GM23338 (cell line): ENCODE results near the gene ASXL3. TPM values are rescaled to one million over a fixed set of nuclear protein-coding genes. Genes with fewer than 3 reads are reported as not detected.

Experiments used
- ATAC-seq: fragments of 200-7000 bp; cut with Tn5 transposase; 3 replicates; pipeline ENCODE4 v1.9.1; 2020
- DNase-seq: peaks from one replicate; pipeline ENCODE4 v3.0.0-alpha.2; 2015; ENCODE audit warnings: low spot score
- H2AFZ ChIP-seq: fragments of 200-600 bp; sonication (generic); 2 replicates; pipeline ENCODE4 v1.8.0; 2016; ENCODE audit warnings: antibody characterized with exemption, mild to moderate bottlenecking, moderate library complexity
- H3F3A ChIP-seq: fragments of 200-600 bp; sonication (generic); replicated peaks from 2 replicates; pipeline ENCODE4 v1.8.0; 2017; ENCODE audit warnings: antibody characterized with exemption, mixed run types, low read depth
- H3K27ac ChIP-seq: fragments of 200-600 bp; sonication (generic); 2 replicates; pipeline ENCODE4 v1.6.1; 2016; ENCODE audit warnings: low read depth
- H3K27me3 ChIP-seq: fragments of 200-600 bp; sonication (generic); 2 replicates; pipeline ENCODE4 v1.8.0; 2016; ENCODE audit warnings: mild to moderate bottlenecking, mixed run types, moderate library complexity; ENCODE audit not compliant: insufficient read depth
- H3K36me3 ChIP-seq: fragments of 200-600 bp; sonication (generic); 2 replicates; pipeline ENCODE4 v1.8.0; 2016; ENCODE audit warnings: mild to moderate bottlenecking; ENCODE audit not compliant: insufficient read depth
- H3K4me1 ChIP-seq: fragments of 200-600 bp; sonication (generic); 2 replicates; pipeline ENCODE4 v1.8.0; 2016; ENCODE audit warnings: mild to moderate bottlenecking, moderate library complexity; ENCODE audit not compliant: insufficient read depth
- H3K4me2 ChIP-seq: fragments of 200-600 bp; sonication (generic); 2 replicates; pipeline ENCODE4 v1.7.1; 2017; ENCODE audit warnings: mixed run types
- H3K4me3 ChIP-seq: fragments of 200-600 bp; sonication (generic); 2 replicates; pipeline ENCODE4 v1.6.1; 2016; ENCODE audit warnings: mixed run types
- H3K79me2 ChIP-seq: fragments of 200-600 bp; sonication (generic); replicated peaks from 2 replicates; pipeline ENCODE4 v1.8.0; 2017; ENCODE audit warnings: mild to moderate bottlenecking; ENCODE audit not compliant: insufficient read depth
- H3K9me2 ChIP-seq: fragments of 200-600 bp; sonication (generic); 2 replicates; pipeline ENCODE4 v1.8.0; 2017; ENCODE audit not compliant: insufficient read depth
- H4K20me1 ChIP-seq: fragments of 200-600 bp; sonication (generic); replicated peaks from 2 replicates; pipeline ENCODE4 v1.8.0; 2017; ENCODE audit warnings: mild to moderate bottlenecking; ENCODE audit not compliant: insufficient read depth
- H3K27ac Mint-ChIP-seq: 2 replicates; pipeline ENCODE4 v1.8.0; 2020; ENCODE audit warnings: inconsistent platforms, mild to moderate bottlenecking, moderate library complexity, mixed read lengths
- H3K27me3 Mint-ChIP-seq: 3 replicates; pipeline ENCODE4 v1.8.0; 2022; ENCODE audit warnings: low read depth, mild to moderate bottlenecking, moderate library complexity, mixed read lengths, inconsistent platforms; ENCODE audit not compliant: insufficient read depth, poor library complexity
- H3K36me3 Mint-ChIP-seq: 3 replicates; pipeline ENCODE4 v1.8.0; 2021; ENCODE audit warnings: low read depth, mild to moderate bottlenecking, inconsistent platforms, moderate library complexity, mixed read lengths
- H3K4me1 Mint-ChIP-seq: 3 replicates; pipeline ENCODE4 v1.8.0; 2020; ENCODE audit warnings: mild to moderate bottlenecking, inconsistent platforms, mixed read lengths
- H3K4me3 Mint-ChIP-seq: 3 replicates; pipeline ENCODE4 v1.8.0; 2021; ENCODE audit warnings: moderate library complexity, mild to moderate bottlenecking, inconsistent platforms, mixed read lengths
- H3K9me3 Mint-ChIP-seq: 3 replicates; pipeline ENCODE4 v1.8.0; 2020; ENCODE audit warnings: moderate library complexity, mild to moderate bottlenecking, inconsistent platforms, mixed read lengths
- CREB1 ChIP-seq: fragments of 250-450 bp; sonication (Bioruptor Pico); IDR thresholded peaks from 2 replicates; pipeline ENCODE4 v1.5.0; 2020; ENCODE audit warnings: low read depth, mild to moderate bottlenecking, moderate library complexity
- CTCF ChIP-seq, 2 experiments: fragments of 200-600 bp in 1 of 2; sonication (generic) in 1 of 2; conservative IDR thresholded peaks; 2 replicates each; pipeline versions ENCODE4 v1.5.1 to v1.6.1; 2016 to 2017; ENCODE audit warnings: antibody characterized with exemption in 2 of 2, low read depth in 2 of 2, mild to moderate bottlenecking in 2 of 2, moderate library complexity in 1 of 2
- EZH2 ChIP-seq: fragments of 200-600 bp; sonication (generic); IDR thresholded peaks from one replicate; pipeline ENCODE4 v1.8.0; 2017; ENCODE audit warnings: antibody characterized with exemption, mild to moderate bottlenecking, low read depth; ENCODE audit not compliant: unreplicated experiment
- EZH2phosphoT487 ChIP-seq: fragments of 200-600 bp; sonication (generic); IDR thresholded peaks from one replicate; pipeline ENCODE4 v1.8.1; 2018; ENCODE audit warnings: antibody characterized with exemption; ENCODE audit not compliant: unreplicated experiment
- JUNB ChIP-seq: IDR thresholded peaks from one replicate; pipeline ENCODE4 v1.6.1; 2016; ENCODE audit warnings: antibody characterized with exemption; ENCODE audit not compliant: unreplicated experiment
- NANOG ChIP-seq: IDR thresholded peaks from 2 replicates; pipeline ENCODE4 v1.6.1; 2016; ENCODE audit warnings: antibody characterized with exemption, borderline replicate concordance
- POLR2AphosphoS5 ChIP-seq: IDR thresholded peaks from 2 replicates; pipeline ENCODE4 v1.6.1; 2016; ENCODE audit warnings: antibody characterized with exemption, low read depth
- REST ChIP-seq: IDR thresholded peaks from one replicate; pipeline ENCODE4 v1.6.1; 2018; ENCODE audit warnings: antibody characterized with exemption; ENCODE audit not compliant: unreplicated experiment
- STAT1 ChIP-seq: IDR thresholded peaks from one replicate; pipeline ENCODE4 v1.6.1; 2016; ENCODE audit warnings: antibody characterized with exemption; ENCODE audit not compliant: unreplicated experiment
- ZNF114 ChIP-seq: fragments of 250-450 bp; sonication (Bioruptor Pico); IDR thresholded peaks from 2 replicates; pipeline ENCODE4 v1.5.0; 2020; ENCODE audit warnings: mild to moderate bottlenecking, moderate library complexity
- ZNF331 ChIP-seq: fragments of 250-450 bp; sonication (Bioruptor Pico); IDR thresholded peaks from 2 replicates; pipeline ENCODE4 v1.5.0; 2020; ENCODE audit warnings: low read depth, mild to moderate bottlenecking, moderate library complexity
- ZNF462 ChIP-seq: fragments of 250-450 bp; sonication (Bioruptor Pico); IDR thresholded peaks from 2 replicates; pipeline ENCODE4 v1.5.0; 2020; ENCODE audit warnings: mild to moderate bottlenecking, moderate library complexity
- polyA plus RNA-seq: library from polyadenylated mRNA; unstranded; fragments of >200 nt; fragmentation: Nextera tagmentation; extraction: Ambion mirVana; gene quantifications from 2 replicates; pipeline ENCODE4 v1.2.1, GENCODE V29; 2016
- total RNA-seq: library from RNA; depleted of rRNA; stranded (reverse); fragments of >200 nt; shearing (Covaris generic); gene quantifications from 2 replicates; pipeline ENCODE4 v1.2.3, GENCODE V29; 2014
- TF ChIP-seq, protein P1 (sequence below): IDR thresholded peaks from 2 replicates; pipeline ENCODE4 v1.6.1; 2016; ENCODE audit warnings: antibody characterized with exemption

Gene ASXL3
- total and polyA plus RNA-seq, 2 experiments from 2014 or later: 0.23 to 1.4 TPM

DNA sequence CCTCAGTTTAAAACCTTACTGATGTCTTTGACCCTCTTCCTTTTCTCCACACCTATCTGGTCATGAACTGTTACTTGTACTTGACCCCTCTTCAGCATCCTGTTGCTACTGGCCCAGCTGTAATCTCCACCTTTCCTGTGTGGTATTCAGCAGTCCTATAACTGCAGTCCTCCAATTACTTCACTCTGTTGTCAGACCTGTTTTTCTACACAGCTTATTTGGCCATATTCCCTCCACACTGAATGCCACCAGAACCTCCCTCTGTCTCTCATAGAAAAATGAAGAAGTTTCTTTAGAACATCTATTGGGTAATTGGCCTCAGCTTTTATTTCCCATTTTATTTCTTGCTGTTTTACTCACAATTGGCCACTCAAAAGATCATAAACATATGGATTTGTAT is 155.4 kb downstream of the ASXL3 start:
- TF ChIP-seq CREB1 (CRISPR knock-in tag): no peak
- TF ChIP-seq POLR2AphosphoS5: no peak
- TF ChIP-seq ZNF331 (CRISPR knock-in tag): no peak
- TF ChIP-seq EZH2: no peak
- no peak for TF ChIP-seq NANOG
- TF ChIP-seq STAT1: no peak
- TF ChIP-seq, protein P1, sequence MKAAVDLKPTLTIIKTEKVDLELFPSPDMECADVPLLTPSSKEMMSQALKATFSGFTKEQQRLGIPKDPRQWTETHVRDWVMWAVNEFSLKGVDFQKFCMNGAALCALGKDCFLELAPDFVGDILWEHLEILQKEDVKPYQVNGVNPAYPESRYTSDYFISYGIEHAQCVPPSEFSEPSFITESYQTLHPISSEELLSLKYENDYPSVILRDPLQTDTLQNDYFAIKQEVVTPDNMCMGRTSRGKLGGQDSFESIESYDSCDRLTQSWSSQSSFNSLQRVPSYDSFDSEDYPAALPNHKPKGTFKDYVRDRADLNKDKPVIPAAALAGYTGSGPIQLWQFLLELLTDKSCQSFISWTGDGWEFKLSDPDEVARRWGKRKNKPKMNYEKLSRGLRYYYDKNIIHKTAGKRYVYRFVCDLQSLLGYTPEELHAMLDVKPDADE: no peak
- no peak for TF ChIP-seq REST
- TF ChIP-seq CTCF (conservative IDR thresholded peaks at IDR 0.05; ENCODE audit: low read depth in 2 of 2): no peak
- TF ChIP-seq ZNF462 (CRISPR knock-in tag): no peak
- TF ChIP-seq ZNF114 (CRISPR knock-in tag): no peak
- TF ChIP-seq EZH2phosphoT487: no peak
- TF ChIP-seq JUNB: no peak
- Mint-ChIP-seq H3K27ac (no peak overlapping the region), H3K4me3 (no peak overlapping the region), H3K9me3 (no peaks in the 10 kb centered on the region), H3K27me3 (peaks cover 2% of the 10 kb centered on the region), H3K4me1 (peaks cover 29% of the 10 kb centered on the region), H3K36me3 (no peaks in the 10 kb centered on the region)
- no peak overlapping the region for H3K27ac ChIP-seq
- no peak overlapping the region for H3K4me3 ChIP-seq
- H3K4me2 ChIP-seq: peak overlapping the region; percentile 12
- peaks cover 37% of the 10 kb centered on the region for H3K4me1 ChIP-seq
- H3K79me2 ChIP-seq: no peaks in the 10 kb centered on the region
- no peaks in the 10 kb centered on the region for H3K27me3 ChIP-seq
- H3K9me2 ChIP-seq: no peaks in the 10 kb centered on the region
- H4K20me1 ChIP-seq: no peaks in the 10 kb centered on the region
- DNase-seq: no peak
- ATAC-seq: no peak
- H3K36me3 ChIP-seq: no peaks in the 10 kb centered on the region
- no peak overlapping the region for H2AFZ ChIP-seq
- H3F3A ChIP-seq: no peaks in the 10 kb centered on the region
